Upper lobe of left lung (tissue), 4 donors: Measurements from ENCODE around the gene STX5.

Experiments used
- EP300 ChIP-seq, 4 donors: sonication (generic); formaldehyde crosslinking; IDR thresholded peaks; one replicate each; pipeline ENCODE4 v1.5.1; 2017; ENCODE audit warnings: antibody characterized with exemption in 4 of 4, control low read depth in 2 of 4
- POLR2A ChIP-seq, 4 donors: fragments of 450-650 bp; IDR thresholded peaks; one replicate each; pipeline ENCODE4 v1.5.1; 2016 to 2017; ENCODE audit warnings: antibody characterized with exemption in 4 of 4, mild to moderate bottlenecking in 2 of 4
- TF ChIP-seq, protein P1 (sequence below), 6 experiments: fragments of 450-650 bp in 4 of 6; fragments of 200-600 bp in 2 of 6; sonication (generic) in 2 of 6; IDR thresholded peaks; one replicate each; pipeline ENCODE4 v1.5.1; 2016 to 2019; ENCODE audit warnings: antibody characterized with exemption in 6 of 6

DNA sequence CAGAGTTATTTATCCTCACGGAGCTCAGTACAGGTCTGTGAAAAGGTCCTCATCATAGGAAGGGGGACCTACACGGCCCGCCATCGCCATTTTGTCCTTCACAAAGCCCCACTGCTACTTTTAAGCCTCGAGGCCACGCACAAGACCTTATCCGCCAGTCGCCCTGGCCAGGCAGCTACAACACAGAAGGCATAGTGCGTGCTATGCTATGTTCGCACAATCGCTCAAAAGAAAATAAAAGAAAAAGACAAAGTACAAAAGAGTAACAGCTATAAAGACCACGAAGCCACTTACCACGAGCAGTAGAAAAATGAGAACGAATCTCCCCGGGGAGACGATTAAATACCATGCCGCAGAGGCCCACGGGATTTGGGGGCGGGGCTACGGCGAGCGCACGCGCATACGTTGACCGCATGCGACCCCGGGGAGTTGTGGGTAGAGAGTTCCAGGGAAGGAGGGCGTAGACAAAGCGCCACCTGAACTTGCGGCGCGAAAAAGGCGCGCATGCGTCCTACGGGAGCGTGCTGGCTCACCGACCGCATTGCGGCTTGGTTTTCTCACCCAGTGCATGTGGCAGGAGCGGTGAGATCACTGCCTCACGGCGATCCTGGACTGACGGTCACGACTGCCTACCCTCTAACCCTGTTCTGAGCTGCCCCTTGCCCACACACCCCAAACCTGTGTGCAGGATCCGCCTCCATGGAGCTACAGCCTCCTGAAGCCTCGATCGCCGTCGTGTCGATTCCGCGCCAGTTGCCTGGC, 23.9 kb upstream of the STX5 start:
- TF ChIP-seq, protein P1, sequence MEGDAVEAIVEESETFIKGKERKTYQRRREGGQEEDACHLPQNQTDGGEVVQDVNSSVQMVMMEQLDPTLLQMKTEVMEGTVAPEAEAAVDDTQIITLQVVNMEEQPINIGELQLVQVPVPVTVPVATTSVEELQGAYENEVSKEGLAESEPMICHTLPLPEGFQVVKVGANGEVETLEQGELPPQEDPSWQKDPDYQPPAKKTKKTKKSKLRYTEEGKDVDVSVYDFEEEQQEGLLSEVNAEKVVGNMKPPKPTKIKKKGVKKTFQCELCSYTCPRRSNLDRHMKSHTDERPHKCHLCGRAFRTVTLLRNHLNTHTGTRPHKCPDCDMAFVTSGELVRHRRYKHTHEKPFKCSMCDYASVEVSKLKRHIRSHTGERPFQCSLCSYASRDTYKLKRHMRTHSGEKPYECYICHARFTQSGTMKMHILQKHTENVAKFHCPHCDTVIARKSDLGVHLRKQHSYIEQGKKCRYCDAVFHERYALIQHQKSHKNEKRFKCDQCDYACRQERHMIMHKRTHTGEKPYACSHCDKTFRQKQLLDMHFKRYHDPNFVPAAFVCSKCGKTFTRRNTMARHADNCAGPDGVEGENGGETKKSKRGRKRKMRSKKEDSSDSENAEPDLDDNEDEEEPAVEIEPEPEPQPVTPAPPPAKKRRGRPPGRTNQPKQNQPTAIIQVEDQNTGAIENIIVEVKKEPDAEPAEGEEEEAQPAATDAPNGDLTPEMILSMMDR (IDR thresholded peaks at IDR 0.05): peak in 4 of 6 experiments; percentile 9 to 47 (median 36)
- TF ChIP-seq EP300 (IDR thresholded peaks at IDR 0.05) (peak in 1 of 4 donors; percentile 76), POLR2A (IDR thresholded peaks at IDR 0.05) (peak; percentile 56 to 98 (median 88))
